Measurements from ENCODE around the gene PIK3R1.

- TF ChIP-seq SKIL (IDR thresholded peaks at IDR 0.05; ENCODE audit: low read depth, poor library complexity, severe bottlenecking) (no peak), ATF3 (IDR thresholded peaks at IDR 0.05; ENCODE audit: borderline replicate concordance, extremely low read depth, low read depth, low read length) (no peak), BCL11A (IDR thresholded peaks at IDR 0.05; ENCODE audit: low read depth, low read length) (no peak)
Observed at GRCh38 chr5:68167195-68167651, 48.3 kb upstream of the PIK3R1 start.

Measured in GM12878 (cell line).